Progenitor cell of endocrine pancreas (in vitro differentiated cells): ENCODE results near the gene CHCHD1. TPM values are rescaled to one million over a fixed set of nuclear protein-coding genes. Genes with fewer than 3 reads are reported as not detected.

Experiments used
- DNase-seq: peaks from one replicate; pipeline ENCODE4 v3.0.0; 2021; ENCODE audit warnings: low spot score; ENCODE audit not compliant: unreplicated experiment
- H3K27ac Mint-ChIP-seq: 2 replicates; pipeline ENCODE4 v1.8.0; 2021; ENCODE audit warnings: mild to moderate bottlenecking, moderate library complexity, mixed read lengths
- H3K27me3 Mint-ChIP-seq: 2 replicates; pipeline ENCODE4 v1.8.0; 2021; ENCODE audit warnings: mixed read lengths
- H3K36me3 Mint-ChIP-seq: 2 replicates; pipeline ENCODE4 v1.8.0; 2022; ENCODE audit warnings: mixed read lengths; ENCODE audit not compliant: insufficient read depth
- H3K4me1 Mint-ChIP-seq: 2 replicates; pipeline ENCODE4 v1.8.0; 2021; ENCODE audit warnings: low read depth, mixed read lengths
- H3K4me3 Mint-ChIP-seq: 2 replicates; pipeline ENCODE4 v1.8.0; 2021; ENCODE audit warnings: low read depth, mild to moderate bottlenecking, moderate library complexity, mixed read lengths
- H3K9me3 Mint-ChIP-seq: 2 replicates; pipeline ENCODE4 v1.8.0; 2021; ENCODE audit warnings: low read depth, mixed read lengths
- CTCF ChIP-seq: fragments of 200-600 bp; sonication (generic); IDR thresholded peaks from one replicate; pipeline ENCODE4 v1.5.0; 2021; ENCODE audit warnings: antibody characterized with exemption, mild to moderate bottlenecking; ENCODE audit not compliant: unreplicated experiment
- total RNA-seq: library from RNA; stranded (reverse); gene quantifications from 2 replicates; pipeline ENCODE4 v1.2.1, GENCODE V29; 2021

CHCHD1 gene
- total RNA-seq, 1 donor from 2014 or later: 38.8 TPM

DNA sequence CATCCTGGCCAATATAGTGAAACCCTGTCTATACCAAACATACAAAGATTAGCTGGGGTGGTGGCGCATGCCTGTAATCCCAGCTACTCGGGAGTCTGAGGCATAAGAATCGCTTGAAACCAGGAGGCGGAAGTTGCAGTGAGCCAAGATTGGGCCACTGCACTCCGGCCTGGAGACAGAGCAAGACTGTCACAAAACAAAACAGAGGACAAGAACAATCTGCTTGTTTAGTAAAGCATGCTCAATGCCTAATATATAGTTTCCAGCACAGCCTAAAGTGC, 39.5 kb upstream of the CHCHD1 start:
- Mint-ChIP-seq H3K9me3 (no peaks in the 10 kb centered on the region), H3K4me1 (peaks cover 19% of the 10 kb centered on the region), H3K27ac (no peak overlapping the region), H3K4me3 (peak overlapping the region; percentile 97), H3K27me3 (no peaks in the 10 kb centered on the region), H3K36me3 (peaks cover under 1% of the 10 kb centered on the region)
- TF ChIP-seq CTCF: no peak
- DNase-seq: no peak

DNA sequence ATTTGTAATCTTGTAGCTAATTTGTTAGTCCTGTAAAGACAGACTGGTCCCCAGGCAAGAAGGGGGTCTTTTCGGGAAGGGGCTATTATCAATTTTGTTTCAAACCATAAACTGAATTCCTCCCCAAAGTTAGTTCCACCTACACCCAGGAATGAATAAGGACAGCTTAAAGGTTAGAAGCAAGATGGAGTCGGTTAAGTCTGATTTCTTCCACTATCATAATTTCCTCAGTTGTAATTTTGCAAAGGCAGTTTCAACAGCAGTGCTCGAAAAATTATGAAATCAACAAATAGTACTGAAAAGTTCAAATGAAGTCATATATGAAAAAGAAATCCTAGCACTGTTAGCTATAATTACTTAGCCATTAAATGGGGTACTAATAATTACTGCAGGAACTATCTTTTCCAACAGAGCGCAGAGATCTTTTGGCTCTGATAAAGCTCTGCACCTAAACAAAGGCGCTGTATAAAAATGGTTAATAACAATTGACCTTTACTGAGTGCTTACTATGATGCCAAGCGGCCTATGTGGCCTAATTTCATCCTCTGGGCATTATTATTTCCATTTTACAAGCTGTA, 38.4 kb upstream of the CHCHD1 start:
- Mint-ChIP-seq H3K27me3 (no peaks in the 10 kb centered on the region), H3K27ac (peak overlapping the region; percentile 99), H3K4me1 (peaks cover 17% of the 10 kb centered on the region), H3K36me3 (no peaks in the 10 kb centered on the region), H3K9me3 (no peaks in the 10 kb centered on the region), H3K4me3 (peak overlapping the region; percentile 97)
- DNase-seq: no peak
- no peak for TF ChIP-seq CTCF

GRCh38 chr10:73743905-73744663, 37.8 kb upstream of the CHCHD1 start, which contains the start of gene SEC24C:
TSS of gene SEC24C (plus strand) at chr10:73744372. CDS start at chr10:73746833, 2,461 bp downstream.
- Mint-ChIP-seq H3K27ac (peak within 1 kb of the TSS; percentile 99), H3K4me3 (peak within 1 kb of the TSS; percentile 97), H3K27me3 (no peaks in the 10 kb centered on the region), H3K36me3 (peaks cover 2% of the 10 kb centered on the region), H3K9me3 (no peaks in the 10 kb centered on the region), H3K4me1 (peaks cover 19% of the 10 kb centered on the region)
- peak; percentile 83 for DNase-seq
- TF ChIP-seq CTCF: peak; percentile 10

DNA sequence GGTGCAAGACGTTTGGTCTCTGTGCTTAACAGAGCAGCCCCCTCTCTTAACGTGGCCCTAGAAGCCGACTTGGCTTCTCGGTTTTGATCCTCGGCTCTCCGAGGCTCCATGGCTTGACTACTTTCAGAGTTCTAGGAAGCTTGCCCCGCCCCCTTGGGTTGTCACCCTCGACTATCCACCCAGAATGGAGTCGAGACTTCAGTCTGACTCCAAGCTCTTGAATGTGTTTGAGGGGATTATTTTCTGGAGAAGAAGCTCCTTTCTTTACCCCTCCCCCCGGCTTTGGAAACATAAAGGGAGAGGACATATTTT, 37.2 kb upstream of the CHCHD1 start:
- Mint-ChIP-seq H3K4me1 (peaks cover 20% of the 10 kb centered on the region), H3K27me3 (no peaks in the 10 kb centered on the region), H3K4me3 (peak overlapping the region; percentile 97), H3K36me3 (peaks cover 5% of the 10 kb centered on the region), H3K27ac (peak overlapping the region; percentile 99), H3K9me3 (no peaks in the 10 kb centered on the region)
- peak; percentile 30 for DNase-seq
- TF ChIP-seq CTCF: no peak

DNA sequence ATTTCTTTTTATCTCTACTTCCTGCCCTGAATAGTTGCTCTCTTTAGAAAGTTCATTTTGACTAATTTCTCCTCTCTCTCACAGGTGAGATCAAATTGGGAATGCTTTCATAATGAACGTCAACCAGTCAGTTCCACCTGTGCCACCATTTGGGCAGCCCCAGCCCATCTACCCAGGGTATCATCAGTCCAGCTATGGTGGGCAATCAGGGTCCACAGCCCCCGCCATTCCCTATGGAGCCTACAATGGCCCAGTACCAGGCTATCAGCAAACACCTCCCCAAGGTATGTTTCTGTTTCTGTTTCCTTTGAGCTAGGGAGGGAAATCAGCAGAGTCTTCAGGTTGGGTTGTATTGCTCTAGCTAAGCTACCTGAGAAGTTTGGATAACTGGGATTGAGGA, 35.1 kb upstream of the CHCHD1 start:
- Mint-ChIP-seq H3K27me3 (no peaks in the 10 kb centered on the region), H3K36me3 (peaks cover 14% of the 10 kb centered on the region), H3K4me1 (peaks cover 25% of the 10 kb centered on the region), H3K4me3 (peak overlapping the region; percentile 61), H3K9me3 (no peaks in the 10 kb centered on the region), H3K27ac (no peak overlapping the region)
- no peak for DNase-seq
- no peak for TF ChIP-seq CTCF
